Globus pallidus (tissue), 1 donor: ENCODE data around the gene RNF213.
"Not testable (repeated sequence)": the region's sequence is repeated elsewhere in the genome, so short reads cannot be mapped to it uniquely, and the experiment has no call there.

Source experiments
- DNase-seq: peaks from one replicate; pipeline ENCODE4 v3.0.0-alpha.2; 2015; ENCODE audit warnings: low spot score

Gene RNF213

GRCh38 chr17:80224683-80225082 is 36.0 kb upstream of the RNF213 start:
- no peak for DNase-seq

GRCh38 chr17:80225230-80225629 is 35.4 kb upstream of the RNF213 start:
- no peak for DNase-seq

- no peak for DNase-seq
These were observed 33.5 kb upstream of the RNF213 start for GRCh38 chr17:80227156-80227555.

- no peak for DNase-seq
These were observed 33.0 kb upstream of the RNF213 start for GRCh38 chr17:80227666-80228065.

- DNase-seq = no peak
These were observed 32.2 kb upstream of the RNF213 start for GRCh38 chr17:80228477-80228876.

GRCh38 chr17:80229011-80229410 is 31.6 kb upstream of the RNF213 start:
- DNase-seq = no peak

- no peak for DNase-seq
These were observed 28.2 kb upstream of the RNF213 start for GRCh38 chr17:80232438-80232837.

GRCh38 chr17:80233202-80233601 is 27.4 kb upstream of the RNF213 start:
- no peak for DNase-seq

GRCh38 chr17:80236911-80237310 is 23.7 kb upstream of the RNF213 start:
- no peak for DNase-seq

GRCh38 chr17:80237386-80237785 is 23.3 kb upstream of the RNF213 start:
- DNase-seq = no peak

- DNase-seq = no peak
These were observed 18.1 kb upstream of the RNF213 start for GRCh38 chr17:80242505-80242904.

- no peak for DNase-seq
These were observed 16.9 kb upstream of the RNF213 start for GRCh38 chr17:80243526-80244433.

GRCh38 chr17:80244448-80244847 is 16.2 kb upstream of the RNF213 start:
- DNase-seq = not testable (repeated sequence)

- no peak for DNase-seq
These were observed 15.7 kb upstream of the RNF213 start for GRCh38 chr17:80244871-80245509.

GRCh38 chr17:80245566-80246265 is 14.9 kb upstream of the RNF213 start:
- no peak for DNase-seq

GRCh38 chr17:80246266-80246681 is 14.4 kb upstream of the RNF213 start:
- no peak for DNase-seq

GRCh38 chr17:80246726-80247125 is 13.9 kb upstream of the RNF213 start:
- DNase-seq = no peak

- no peak for DNase-seq
These were observed 13.1 kb upstream of the RNF213 start for GRCh38 chr17:80247561-80247960.

- DNase-seq = no peak
These were observed 12.4 kb upstream of the RNF213 start for GRCh38 chr17:80248001-80248893.

- no peak for DNase-seq
These were observed 11.6 kb upstream of the RNF213 start for GRCh38 chr17:80248894-80249710.

GRCh38 chr17:80251966-80252365 is 8.7 kb upstream of the RNF213 start:
- no peak for DNase-seq
